ENCODE data around the gene CADPS.

Gene CADPS

DNA sequence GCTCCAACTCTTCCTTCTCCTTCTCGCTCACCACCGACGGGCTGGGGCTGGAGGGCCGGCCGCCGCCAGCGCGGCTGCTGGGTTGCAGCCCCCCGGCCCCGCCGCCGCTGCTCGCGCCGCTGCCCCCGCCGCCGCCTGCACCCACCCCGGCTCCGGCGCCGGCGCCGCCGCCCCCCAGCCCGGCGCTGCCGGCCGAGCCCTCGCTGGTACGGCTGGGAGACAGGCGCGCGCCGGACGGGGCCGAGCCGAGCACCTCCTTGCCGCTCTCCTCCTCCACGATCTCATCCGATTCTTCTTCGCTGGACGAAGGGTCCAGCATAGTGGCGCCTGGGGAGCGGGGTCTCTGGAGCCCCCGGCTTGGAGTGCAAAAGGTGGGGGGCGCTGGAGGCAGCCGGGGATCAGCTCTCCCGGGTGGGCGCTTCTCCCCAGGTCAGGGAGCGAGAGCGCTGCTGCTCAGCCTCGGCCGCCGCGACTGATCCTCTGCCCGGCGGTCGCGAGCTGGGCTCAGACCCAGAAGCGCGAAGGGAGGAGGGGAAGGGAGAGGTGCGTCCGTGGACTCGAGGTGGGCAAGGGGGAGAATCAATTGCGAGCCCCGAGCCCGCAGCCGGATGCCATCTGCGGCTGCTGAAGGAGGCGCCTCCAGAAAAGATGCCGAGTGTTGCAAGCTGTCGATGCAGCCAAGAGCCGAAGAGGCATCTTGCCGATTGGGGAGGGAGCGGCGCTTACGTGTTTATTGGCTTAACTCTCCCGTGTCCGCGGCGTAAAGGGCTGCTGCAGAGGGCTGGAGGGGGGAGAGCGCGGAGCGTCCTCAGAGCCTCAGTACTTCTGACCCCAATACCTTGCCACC lies at the start of gene CADPS:
TSS of gene CADPS (minus strand) at position 706 of the 847 bp plus-strand sequence. CDS start at position 319, 387 bp downstream.
- no peak for DNase-seq (ENCODE audit: low read depth)

DNA sequence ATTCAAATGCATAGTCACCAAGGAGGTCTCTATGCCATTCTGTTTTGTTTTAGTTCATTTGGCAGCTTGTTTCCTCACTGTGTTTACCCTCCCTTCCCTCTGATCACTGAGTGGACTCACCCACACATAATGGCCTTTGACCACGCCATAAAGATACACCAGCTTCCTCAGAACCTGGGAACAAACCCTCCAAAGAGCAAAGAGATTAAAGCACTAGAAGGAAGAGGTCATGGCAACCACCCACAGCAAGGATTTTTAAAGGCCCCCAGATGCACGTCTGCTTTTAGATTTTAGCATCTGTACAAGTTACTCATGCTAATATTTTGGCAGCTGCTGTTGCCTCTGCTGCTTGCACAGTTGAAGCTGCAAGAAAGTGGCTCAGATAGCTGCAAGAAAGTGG lies 47.9 kb upstream of the CADPS start:
- no peak for DNase-seq (ENCODE audit: low read depth)

DNA sequence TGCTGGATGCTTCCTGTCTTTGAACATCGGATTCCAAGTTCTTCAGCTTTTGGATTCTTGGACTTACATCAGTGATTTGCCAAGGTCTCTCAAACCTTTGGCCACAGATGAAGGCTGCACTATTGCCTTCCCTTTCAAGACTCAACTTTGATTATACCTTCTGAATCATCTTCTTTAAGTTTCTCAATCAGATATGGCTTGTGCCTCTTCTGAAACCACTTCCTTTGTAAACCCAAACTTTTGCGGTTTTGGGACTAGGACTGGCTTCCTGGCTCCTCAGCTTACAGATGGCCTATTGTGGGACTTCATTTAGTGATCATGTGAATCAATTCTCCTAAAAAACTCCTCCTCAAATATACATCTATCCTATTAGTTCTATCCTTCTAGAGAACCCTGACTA lies 47.1 kb upstream of the CADPS start:
- DNase-seq (ENCODE audit: low read depth) = peak; percentile 5

DNA sequence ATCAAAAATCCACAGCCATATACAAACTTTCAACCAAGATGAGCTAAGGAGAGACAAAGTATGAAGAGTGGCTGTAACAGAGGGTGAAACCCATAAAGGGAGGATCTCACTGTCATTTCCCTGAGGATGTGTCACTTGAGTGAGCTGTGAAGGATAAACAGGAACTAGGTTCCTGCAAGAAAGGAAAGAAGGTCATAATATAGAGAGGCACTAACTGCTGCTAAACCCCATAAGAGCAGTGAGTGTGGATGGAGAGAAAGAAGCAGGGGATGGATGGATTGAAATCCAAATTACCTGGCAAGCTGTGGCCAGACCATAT lies 45.2 kb upstream of the CADPS start:
- DNase-seq (ENCODE audit: low read depth) = no peak

DNA sequence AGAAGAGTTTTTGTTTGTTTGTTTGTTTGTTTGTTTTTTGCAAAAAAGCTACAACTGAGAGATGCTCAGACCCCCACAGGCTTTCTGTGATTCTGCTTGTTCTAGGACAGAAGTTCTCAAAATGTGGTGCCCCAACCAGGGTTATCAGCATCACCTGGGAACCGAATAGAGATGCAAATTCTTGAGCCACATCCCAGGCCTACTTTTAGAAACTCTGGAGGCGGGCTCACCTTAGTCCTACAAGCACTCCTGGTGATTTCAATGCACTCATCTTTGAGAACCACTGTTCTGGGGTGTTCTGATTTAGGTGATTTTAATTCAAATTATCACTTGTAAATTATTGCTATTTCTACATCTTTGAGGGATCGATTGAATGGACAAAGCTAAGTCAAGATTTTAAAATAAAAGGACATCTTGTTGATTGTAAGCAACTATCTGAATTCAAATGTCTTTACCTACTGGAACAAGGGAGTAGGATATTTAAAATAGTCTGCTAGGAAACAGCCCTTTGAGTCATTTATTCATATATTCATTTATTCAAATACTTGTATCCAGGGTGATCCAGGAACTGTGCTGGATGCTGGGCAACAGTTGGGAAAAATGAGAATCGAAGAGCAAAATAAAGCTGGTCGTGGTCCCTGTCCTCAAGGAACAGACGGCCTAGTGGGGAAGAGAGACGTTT lies 44.7 kb upstream of the CADPS start:
- DNase-seq (ENCODE audit: low read depth) = no peak

DNA sequence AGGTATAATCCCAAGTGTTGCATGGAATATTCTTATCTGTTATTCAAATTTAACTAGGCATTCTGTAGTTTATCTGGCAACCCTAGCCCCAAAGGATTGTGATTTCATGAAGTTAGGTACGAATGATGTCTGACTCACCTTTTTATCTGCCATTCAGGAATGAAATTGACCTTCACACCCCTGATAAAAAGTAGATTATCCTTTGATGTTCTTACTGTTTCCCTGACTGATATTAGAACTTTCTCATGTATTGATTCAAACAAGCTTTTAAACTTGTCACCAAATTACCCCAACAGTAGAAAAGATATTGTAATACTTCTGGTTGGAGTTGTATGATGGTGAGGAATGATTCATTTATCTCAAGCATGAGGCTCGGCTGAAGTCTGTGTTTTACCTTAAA lies 43.6 kb upstream of the CADPS start:
- DNase-seq (ENCODE audit: low read depth) = no peak

DNA sequence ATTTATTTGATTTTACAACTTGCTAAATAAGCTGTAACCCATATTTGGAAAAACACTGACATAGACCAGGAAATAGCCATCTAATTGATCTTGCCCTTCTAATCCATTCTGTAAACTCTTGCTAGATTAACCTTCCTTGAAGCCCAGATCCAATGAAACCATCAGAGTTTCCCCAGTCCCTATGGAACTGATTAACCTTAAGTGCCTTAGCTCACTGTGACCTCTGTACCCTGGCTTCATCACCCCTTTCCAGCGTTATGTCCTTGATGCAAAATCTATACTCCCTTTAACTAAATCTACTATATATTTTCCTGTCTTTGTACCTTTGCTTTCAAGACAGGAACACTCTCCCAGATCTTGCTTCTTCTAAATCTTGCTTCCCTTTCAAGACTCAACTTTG lies 42.9 kb upstream of the CADPS start:
- no peak for DNase-seq (ENCODE audit: low read depth)

DNA sequence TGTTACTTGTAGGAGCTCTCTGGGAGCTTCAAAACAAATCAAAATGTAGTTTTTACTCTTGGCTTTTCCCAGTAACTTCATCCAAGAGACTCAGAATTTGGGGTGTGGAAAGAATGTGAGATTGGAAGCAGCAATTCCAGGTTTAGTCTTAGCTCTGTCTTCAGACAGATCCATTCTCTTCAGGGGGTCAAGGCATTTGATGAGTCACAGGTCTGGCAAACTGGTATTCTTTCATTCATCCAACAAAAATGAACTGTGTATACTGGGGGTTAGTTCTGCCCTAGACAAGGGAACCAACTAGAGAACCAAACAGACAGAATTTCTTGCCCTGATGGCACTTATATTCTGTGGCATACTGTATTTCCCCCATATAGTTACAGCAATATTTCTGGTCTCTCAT lies 36.3 kb upstream of the CADPS start:
- no peak for DNase-seq (ENCODE audit: low read depth)

DNA sequence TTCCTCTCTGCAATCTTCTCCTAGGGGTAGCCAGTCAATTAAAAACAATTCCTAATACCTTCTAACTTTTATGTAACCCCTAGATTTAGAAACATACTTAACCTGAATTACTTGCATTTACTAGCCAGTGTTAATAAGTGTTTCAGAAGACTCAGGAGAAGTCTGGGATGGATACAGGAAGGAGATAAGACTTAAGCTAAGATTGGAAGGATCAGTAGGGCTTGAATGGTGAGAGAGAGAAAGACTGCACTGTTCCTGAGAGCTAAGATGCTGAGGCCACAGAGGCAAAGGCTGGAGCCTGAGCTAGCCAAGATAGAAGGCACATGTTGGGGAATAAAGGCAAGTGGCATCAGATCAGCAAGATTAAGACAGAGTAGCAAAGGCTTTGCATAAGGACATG lies 30.1 kb upstream of the CADPS start:
- no peak for DNase-seq (ENCODE audit: low read depth)

DNA sequence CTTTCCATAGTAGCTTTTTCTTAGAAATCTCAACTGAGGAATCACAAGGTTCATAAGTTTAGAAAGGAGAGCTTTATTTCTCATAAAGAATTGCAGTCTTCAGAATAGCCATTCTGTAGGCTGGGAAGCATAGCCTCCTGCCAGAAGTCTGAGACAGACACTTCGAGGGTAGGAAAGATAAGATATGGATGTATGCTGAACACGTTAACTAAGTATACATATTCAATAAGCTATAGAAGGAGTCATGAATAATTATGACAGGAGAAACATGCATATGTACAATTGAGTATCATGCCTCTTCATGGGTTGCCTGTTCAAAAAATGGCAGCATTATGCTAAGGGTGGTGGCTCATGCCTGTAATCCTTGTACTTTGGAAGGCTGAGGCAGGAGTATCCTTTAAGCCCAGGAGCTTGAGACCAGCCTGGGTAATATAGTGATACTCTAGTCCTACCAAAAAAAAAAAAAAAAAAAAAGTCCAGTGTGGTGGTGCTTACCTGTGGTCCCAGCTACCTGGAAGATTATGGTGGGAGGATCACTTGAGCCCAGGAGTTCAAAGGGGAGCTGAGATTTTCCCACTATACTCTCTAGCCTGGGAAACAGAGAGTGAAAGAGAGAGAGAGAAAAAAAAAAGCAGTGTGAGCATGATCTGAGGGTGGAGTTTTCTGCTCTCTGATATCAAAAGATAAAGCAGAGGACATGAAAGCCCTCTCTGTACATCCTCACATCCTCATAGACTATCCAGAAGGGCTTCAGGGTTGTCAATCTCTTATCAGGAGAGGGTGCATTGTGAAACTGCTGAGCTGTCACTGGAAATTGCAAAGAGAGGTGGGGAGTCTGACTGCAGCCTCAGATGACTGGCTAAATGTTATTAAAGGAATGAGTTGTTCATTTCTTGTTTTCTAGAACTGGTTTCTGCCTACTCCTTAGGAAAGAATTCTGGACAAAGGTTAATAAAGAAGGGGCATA lies 23.6 kb upstream of the CADPS start:
- no peak for DNase-seq (ENCODE audit: low read depth)

DNA sequence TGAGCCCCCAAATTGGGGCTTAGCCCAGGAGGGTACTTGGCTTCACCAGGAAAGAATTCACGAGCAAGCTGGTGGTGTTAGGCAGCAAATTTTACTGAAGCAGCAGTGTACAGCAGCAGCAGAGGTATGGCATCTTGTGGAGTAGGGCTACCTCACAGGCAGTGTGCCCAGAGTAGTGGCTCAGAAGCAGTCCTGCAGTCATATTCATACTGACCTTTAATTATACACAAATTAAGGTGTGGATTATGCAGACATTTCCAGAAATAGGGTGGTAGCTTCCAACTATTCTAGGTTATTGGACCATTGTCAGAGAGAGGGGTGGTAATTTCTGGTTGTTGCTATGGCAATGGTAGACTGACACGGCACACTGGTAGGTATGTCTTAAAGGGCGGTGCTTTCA lies 20.7 kb upstream of the CADPS start:
- DNase-seq (ENCODE audit: low read depth) = no peak

DNA sequence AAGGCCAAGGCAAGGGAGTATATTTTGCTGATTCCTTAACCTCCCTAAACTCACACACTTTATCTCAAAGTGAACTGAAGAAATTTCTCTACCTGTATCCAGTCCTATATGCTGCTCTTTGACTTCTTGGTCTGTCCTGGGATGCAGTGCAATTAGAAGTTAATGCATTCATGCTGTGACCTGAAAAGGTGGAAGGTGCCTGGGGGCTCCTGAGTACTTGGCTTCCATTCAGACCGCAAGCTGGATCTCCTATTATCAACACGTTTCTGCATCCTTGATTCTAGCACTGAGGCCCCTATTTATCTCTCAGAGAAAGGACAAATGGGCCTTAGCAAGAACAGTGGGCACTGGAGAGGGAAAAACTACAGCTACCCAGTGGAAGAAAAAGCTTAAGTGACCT lies 17.7 kb upstream of the CADPS start:
- no peak for DNase-seq (ENCODE audit: low read depth)

DNA sequence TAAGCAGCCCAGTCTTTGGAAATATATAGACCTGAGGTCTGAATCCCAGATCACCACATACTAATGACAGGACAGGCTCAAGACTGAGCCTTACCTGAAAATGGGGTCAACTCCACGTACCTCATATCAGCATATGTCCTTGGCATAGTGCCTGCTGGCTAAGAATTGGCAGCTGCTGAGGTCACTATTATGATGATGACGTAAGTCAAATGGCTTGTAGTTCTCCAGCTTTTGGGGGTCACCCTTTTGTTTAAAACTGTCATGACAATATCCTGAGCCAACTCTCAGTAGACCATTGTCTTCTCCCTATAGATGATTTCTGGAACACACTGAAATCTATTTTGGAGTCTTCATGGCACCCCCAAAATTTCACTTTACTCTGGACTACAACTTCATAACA lies 16.8 kb upstream of the CADPS start:
- no peak for DNase-seq (ENCODE audit: low read depth)

DNA sequence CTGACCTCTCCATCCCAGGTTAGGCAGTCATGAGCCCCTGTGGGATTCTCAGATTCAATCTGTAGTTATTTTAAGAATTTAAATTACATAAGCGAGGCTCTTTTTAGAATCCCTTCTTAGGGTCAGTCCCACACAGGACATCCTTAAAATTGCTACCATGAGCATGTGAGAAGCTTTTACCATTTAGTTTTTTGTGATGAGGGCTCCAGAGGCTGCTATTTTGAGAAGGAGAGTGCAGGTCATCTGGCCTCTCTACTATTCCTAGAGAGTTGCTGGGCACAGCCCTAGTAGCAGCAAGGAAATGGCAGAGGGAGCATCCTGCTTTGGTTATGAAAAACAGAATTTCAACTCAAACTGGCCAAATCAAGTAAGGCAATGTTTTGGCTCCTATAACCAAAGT lies 13.6 kb upstream of the CADPS start:
- DNase-seq (ENCODE audit: low read depth) = no peak

DNA sequence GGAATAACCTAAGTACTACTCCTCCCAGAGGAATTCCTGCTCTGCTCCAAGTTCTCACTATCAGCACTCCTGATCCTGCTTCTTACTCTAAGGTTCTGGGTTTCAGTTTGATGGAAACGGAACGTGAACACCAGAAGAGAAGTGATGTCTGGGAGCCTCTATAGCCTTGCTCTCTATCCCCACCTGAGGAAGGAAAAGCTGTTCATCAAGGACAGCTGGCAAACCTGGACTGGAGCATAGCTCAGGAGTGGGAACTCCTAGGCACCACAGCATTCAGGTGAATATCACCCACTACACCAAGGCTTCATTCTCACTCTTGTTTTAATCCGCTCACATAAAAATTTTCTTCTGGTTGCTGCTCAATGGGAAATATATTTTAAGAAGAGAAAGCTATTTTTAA lies 13.0 kb upstream of the CADPS start:
- no peak for DNase-seq (ENCODE audit: low read depth)

DNA sequence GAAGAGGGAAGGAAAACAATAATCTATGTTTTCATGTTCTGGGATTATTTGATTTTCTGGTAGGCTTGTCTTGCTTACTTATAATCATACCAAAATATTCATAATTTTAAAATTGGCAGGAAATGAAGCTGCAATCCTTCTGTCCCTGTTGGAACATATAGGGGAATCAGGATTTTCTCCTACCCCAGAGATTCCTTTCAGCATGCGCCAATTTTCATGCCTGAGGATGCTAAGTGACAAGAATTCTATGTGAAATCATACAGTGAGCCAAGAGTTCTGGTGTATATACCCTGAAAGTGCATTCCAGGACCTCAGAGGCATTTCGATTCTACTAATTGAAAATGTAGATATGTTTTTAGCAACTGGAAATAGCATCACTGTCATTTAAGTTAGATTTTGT lies 9.9 kb upstream of the CADPS start:
- DNase-seq (ENCODE audit: low read depth) = no peak

DNA sequence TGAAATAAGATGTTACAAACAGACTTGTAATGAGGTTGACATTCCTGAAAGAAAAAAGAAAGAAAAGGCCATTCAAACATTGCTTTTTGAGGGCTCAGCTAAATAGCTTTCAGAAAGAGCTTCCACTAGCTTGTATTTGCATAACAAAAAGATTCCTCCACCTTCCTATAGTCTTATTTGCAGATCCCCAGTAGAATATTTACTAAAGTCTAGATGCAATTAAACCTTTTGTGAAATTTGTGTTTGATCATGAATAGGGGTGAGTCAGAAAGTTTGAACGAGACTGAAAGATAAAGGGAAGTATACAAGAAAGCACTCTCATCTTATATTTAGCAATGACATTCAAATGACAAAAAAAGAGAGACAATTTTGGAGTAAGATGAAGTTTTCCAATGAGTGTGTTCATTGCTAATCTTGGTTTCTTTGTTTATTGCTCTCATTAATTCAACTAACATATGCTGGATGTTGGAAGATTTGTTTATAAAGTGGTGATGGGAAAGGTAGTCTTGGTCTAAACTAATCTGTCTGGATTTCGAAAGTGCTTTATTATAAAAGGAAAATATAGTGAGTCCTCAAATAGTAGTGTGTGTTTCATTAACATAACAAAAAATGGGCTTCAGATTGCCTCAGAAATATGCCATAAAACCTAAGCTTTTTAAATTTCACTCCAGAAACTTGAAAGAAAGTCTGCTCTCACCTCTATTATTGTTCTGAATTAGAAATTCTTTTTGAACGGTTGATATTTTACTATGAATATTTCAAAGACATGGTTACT lies 9.1 kb upstream of the CADPS start:
- DNase-seq (ENCODE audit: low read depth) = no peak

DNA sequence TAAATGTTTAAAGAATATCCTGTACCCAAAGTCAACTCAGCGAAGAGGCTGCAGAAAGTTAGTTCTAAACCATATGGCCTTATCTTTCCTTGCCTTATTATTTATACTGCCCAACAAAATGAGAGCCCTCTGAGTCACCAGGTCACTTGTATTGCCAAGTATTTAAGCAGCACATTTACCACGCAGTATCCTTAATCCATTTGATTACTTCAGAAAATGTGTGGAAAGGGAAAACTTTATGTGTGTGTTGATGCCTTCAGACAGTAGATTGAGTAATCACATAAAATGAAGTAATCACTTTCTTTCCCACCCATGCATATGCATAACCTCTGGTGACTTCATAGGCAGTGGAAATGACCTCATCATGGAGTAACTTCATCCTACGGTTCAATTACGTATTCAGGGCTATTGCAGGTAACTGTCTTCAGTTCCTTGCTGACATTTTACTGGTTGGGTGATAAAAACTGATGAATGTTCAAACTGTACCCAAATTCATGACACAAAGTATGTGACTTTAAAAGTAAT lies 7.5 kb upstream of the CADPS start:
- no peak for DNase-seq (ENCODE audit: low read depth)

DNA sequence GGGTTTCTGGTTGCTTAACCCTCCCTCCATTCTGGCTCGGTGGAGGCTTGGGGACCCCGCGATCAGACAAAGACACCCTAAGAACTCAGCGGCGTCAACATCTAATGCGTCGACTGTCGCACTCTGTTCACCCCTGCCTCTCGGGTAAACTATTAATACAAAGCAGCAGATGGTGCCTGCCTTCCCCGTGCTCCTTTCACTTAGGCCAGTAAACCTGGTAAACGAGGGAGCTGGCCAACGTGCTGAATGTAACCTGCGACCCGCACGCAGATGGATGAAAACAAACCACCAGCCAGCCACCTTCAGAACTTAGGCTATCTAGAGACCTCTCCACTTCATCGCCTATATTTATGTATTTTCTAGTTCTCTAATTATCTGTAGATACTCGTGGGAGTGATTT lies 848 bp upstream of the CADPS start:
- DNase-seq (ENCODE audit: low read depth) = peak; percentile 44

DNA sequence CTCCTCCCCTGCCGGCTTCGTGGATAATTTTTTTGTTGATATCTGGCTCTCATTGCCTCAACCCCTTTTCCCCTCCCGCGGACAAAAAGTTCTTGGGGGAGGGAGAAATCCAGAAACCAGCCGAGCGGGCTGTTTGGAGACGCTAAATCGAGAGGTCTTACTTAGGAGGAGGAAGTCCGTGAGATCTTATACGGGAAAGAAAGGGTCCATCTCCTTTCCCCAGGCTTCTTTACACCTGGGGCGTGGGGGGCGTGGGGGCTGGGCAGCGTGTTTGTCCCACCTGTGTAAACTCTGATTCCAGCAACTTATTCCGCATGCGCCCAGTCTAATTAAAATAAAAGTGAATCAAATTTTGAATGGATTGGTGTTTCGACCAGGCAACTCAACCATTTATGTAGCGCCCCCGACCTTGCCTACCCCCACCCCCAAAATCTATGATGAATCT lies 364 bp upstream of the CADPS start:
- no peak for DNase-seq (ENCODE audit: low read depth)
